ENCODE data around the gene KCP.

- TF ChIP-seq GATA2 (IDR thresholded peaks at IDR 0.05; ENCODE audit: low read depth, low read length), result no peak
- TF ChIP-seq GATA3 (IDR thresholded peaks at IDR 0.05; ENCODE audit: low read depth, low read length), result no peak
Observed at GRCh38 chr7:128891942-128892269, 18.6 kb downstream of the KCP start.
